B cell (primary cell): ENCODE results near the gene TMEM131L. TPM values are rescaled to one million over a fixed set of nuclear protein-coding genes. Genes with fewer than 3 reads are reported as not detected.

ENCODE experiments used
- ATAC-seq: fragments of 200-7000 bp; cut with Tn5 transposase; one replicate; pipeline ENCODE4 v1.10.0; 2021; ENCODE audit warnings: low read depth, mild to moderate bottlenecking, moderate number of reproducible peaks, moderate library complexity
- CTCF ChIA-PET: fragments of 350-600 bp; sonication (Branson Sonifier 250); formaldehyde crosslinking; loops from one replicate; lab custom pipeline; 2021; ENCODE audit warnings: antibody characterized with exemption, inconsistent platforms; lab: Charles Lee
- POLR2A ChIA-PET: fragments of 350-600 bp; sonication (Branson Sonifier 250); formaldehyde crosslinking; loops from one replicate; lab custom pipeline; 2021; ENCODE audit warnings: antibody characterized with exemption; lab: Charles Lee
- DNase-seq: peaks from one replicate; pipeline ENCODE4 v3.0.0; 2013
- H2AFZ ChIP-seq: 2 replicates; pipeline ENCODE4 v1.6.1; 2012; ENCODE audit warnings: mild to moderate bottlenecking, low read depth, low read length; ENCODE audit not compliant: insufficient read depth, poor library complexity, severe bottlenecking
- H3K27ac ChIP-seq, 2 donors: 1 replicate in 1 of 2; 2 replicates in 1 of 2; pipeline ENCODE4 v1.5.1; 2012 to 2013; ENCODE audit warnings: low read length in 2 of 2, mild to moderate bottlenecking in 2 of 2, moderate library complexity in 1 of 2
- H3K27me3 ChIP-seq, 4 experiments: fragments of 200-600 bp in 1 of 4; sonication (generic) in 1 of 4; replicated peaks in 1 of 4; 1 replicate in 2 of 4; 2 replicates in 2 of 4; pipeline versions ENCODE4 v1.6.1 to v1.7.0; 2013 to 2016; ENCODE audit warnings: low read length in 3 of 4, mild to moderate bottlenecking in 2 of 4, mixed read lengths in 1 of 4, moderate library complexity in 1 of 4; ENCODE audit not compliant: insufficient read depth in 4 of 4, control insufficient read depth in 3 of 4; ENCODE audit errors: control extremely low read depth in 1 of 4
- H3K36me3 ChIP-seq, 2 experiments: replicated peaks in 1 of 2; 1 replicate in 1 of 2; 2 replicates in 1 of 2; pipeline versions ENCODE4 v1.6.1 to v1.7.1; 2013; ENCODE audit warnings: low read length in 1 of 2; ENCODE audit not compliant: insufficient read depth in 2 of 2, control insufficient read depth in 1 of 2; ENCODE audit errors: control extremely low read depth in 1 of 2, extremely low read depth in 1 of 2
- H3K4me1 ChIP-seq, 2 donors: fragments of 200-600 bp in 1 of 2; sonication (generic) in 1 of 2; 1 replicate in 1 of 2; 2 replicates in 1 of 2; pipeline versions ENCODE4 v1.5.1 to v1.6.1; 2013 to 2017; ENCODE audit warnings: low read length in 2 of 2; ENCODE audit not compliant: control insufficient read depth in 2 of 2, insufficient read depth in 2 of 2
- H3K4me2 ChIP-seq: replicated peaks from 2 replicates; pipeline ENCODE3; 2012; ENCODE audit warnings: mild to moderate bottlenecking, low read depth, low read length; ENCODE audit not compliant: poor library complexity, severe bottlenecking
- H3K4me3 ChIP-seq, 5 experiments: fragments of 200-600 bp in 1 of 5; sonication (generic) in 1 of 5; 1 replicate in 3 of 5; 2 replicates in 2 of 5; pipeline versions ENCODE4 v1.5.1 to v1.7.0; 2011 to 2016; ENCODE audit warnings: low read length in 4 of 5, mild to moderate bottlenecking in 4 of 5, low read depth in 2 of 5, control low read depth in 1 of 5, moderate library complexity in 1 of 5; ENCODE audit not compliant: insufficient read depth in 1 of 5; ENCODE audit errors: control extremely low read depth in 1 of 5, extremely low read depth in 1 of 5
- H3K79me2 ChIP-seq: fragments of 200-600 bp; sonication (generic); one replicate; pipeline ENCODE4 v1.6.0; 2016; ENCODE audit warnings: low read length; ENCODE audit not compliant: control insufficient read depth, insufficient read depth
- H3K9ac ChIP-seq: fragments of 200-600 bp; sonication (generic); 2 replicates; pipeline ENCODE4 v1.6.1; 2017; ENCODE audit warnings: mild to moderate bottlenecking, low read length, moderate library complexity
- H3K9me3 ChIP-seq, 3 donors: one replicate each; pipeline versions ENCODE4 v1.6.1 to v1.7.1; 2013; ENCODE audit warnings: low read length in 2 of 3; ENCODE audit not compliant: control insufficient read depth in 2 of 3, insufficient read depth in 1 of 3; ENCODE audit errors: control extremely low read depth in 1 of 3
- H4K20me1 ChIP-seq: 2 replicates; pipeline ENCODE4 v1.6.0; 2012; ENCODE audit warnings: mild to moderate bottlenecking, low read length; ENCODE audit not compliant: insufficient read depth, control insufficient read depth, poor library complexity, severe bottlenecking
- H3K27ac Mint-ChIP-seq: one replicate; pipeline ENCODE4 v1.8.0; 2021; ENCODE audit warnings: mixed read lengths
- H3K27me3 Mint-ChIP-seq: one replicate; pipeline ENCODE4 v1.8.0; 2021; ENCODE audit warnings: mixed read lengths
- H3K4me1 Mint-ChIP-seq: one replicate; pipeline ENCODE4 v1.8.0; 2021; ENCODE audit warnings: mixed read lengths
- H3K4me3 Mint-ChIP-seq: one replicate; pipeline ENCODE4 v1.8.0; 2021; ENCODE audit warnings: mixed read lengths
- H3K9me3 Mint-ChIP-seq: one replicate; pipeline ENCODE4 v1.8.0; 2022; ENCODE audit warnings: mixed read lengths; ENCODE audit not compliant: insufficient read depth
- EZH2 ChIP-seq: IDR thresholded peaks from 2 replicates; pipeline ENCODE4 v1.6.1; 2012; ENCODE audit warnings: borderline replicate concordance, low read depth, mild to moderate bottlenecking, moderate library complexity, low read length; ENCODE audit not compliant: insufficient read depth, poor library complexity, severe bottlenecking
- WGBS: methylation state at CpG from one replicate; pipeline ENCODE4 v1.1.5; 2013; ENCODE audit warnings: missing lambda C conversion rate; ENCODE audit not compliant: insufficient coverage; 5-methylcytosine and 5-hydroxymethylcytosine counted together
- intact Hi-C: fragments of 100-400 bp; cut with micrococcal nuclease; formaldehyde crosslinking; loops from one replicate; pipeline ENCODE4 v1.10.0; 2022
- polyA plus RNA-seq: library from polyadenylated mRNA; depleted of rRNA; stranded (reverse); fragments of >200 nt; gene quantifications from 2 replicates; pipeline ENCODE4 v1.2.3, GENCODE V29; 2012
- total RNA-seq, 2 donors: library from RNA; stranded (reverse); fragments of 120-200 nt in 1 of 2; gene quantifications; 1 replicate in 1 of 2; 2 replicates in 1 of 2; pipeline versions ENCODE4 v1.2.3 to v1.2.4, GENCODE V29; 2013 to 2022
- TF ChIP-seq, protein P1 (sequence below): fragments of 200-600 bp; IDR thresholded peaks from one replicate; pipeline ENCODE4 v1.8.0; 2022; ENCODE audit warnings: antibody characterized with exemption, mild to moderate bottlenecking

Gene TMEM131L
- total and polyA plus RNA-seq, 2 donors (not counting 1 experiment from before 2014, with no cell fraction given): 56.4 to 120 TPM

GRCh38 chr4:153497988-153498967 lies 32.1 kb downstream of the TMEM131L start:
- peak; percentile 82 for ATAC-seq
- ChIA-PET CTCF (interaction anchor here (0.6 to 3.9 kb wide), 15 partner anchors 9 to 153 kb away, joined by 3 to 24 read pairs (median 4); partner anchors contain the start of gene TMEM131L), POLR2A (interaction anchor here (0.5 to 3.8 kb wide), 8 partner anchors 8 to 80 kb away, joined by 3 to 27 read pairs (median 6); no protein-coding TSS in a partner anchor)
- Histone ChIP-seq H3K9me3 (no peaks in the 10 kb centered on the region), H4K20me1 (peaks cover 83% of the 10 kb centered on the region), H3K9ac (peak overlapping the region; percentile 31), H3K4me3 (peak overlapping the region in 2 of 5 experiments; percentile 18 to 30), H3K36me3 (peaks cover 9 to 19% of the 10 kb centered on the region in 2 experiments), H3K79me2 (peaks cover 100% of the 10 kb centered on the region), H2AFZ (no peak overlapping the region), H3K4me2 (peak overlapping the region; percentile 73), H3K27me3 (no peaks in the 10 kb centered on the region), H3K27ac (peak overlapping the region; percentile 7 to 98), H3K4me1 (peaks cover 80 to 83% of the 10 kb centered on the region in 2 donors)
- Mint-ChIP-seq H3K4me1 (peaks cover 91% of the 10 kb centered on the region), H3K27ac (peak overlapping the region; percentile 85), H3K9me3 (no peaks in the 10 kb centered on the region), H3K4me3 (peak overlapping the region; percentile 75), H3K27me3 (no peaks in the 10 kb centered on the region)
- TF ChIP-seq, protein P1, sequence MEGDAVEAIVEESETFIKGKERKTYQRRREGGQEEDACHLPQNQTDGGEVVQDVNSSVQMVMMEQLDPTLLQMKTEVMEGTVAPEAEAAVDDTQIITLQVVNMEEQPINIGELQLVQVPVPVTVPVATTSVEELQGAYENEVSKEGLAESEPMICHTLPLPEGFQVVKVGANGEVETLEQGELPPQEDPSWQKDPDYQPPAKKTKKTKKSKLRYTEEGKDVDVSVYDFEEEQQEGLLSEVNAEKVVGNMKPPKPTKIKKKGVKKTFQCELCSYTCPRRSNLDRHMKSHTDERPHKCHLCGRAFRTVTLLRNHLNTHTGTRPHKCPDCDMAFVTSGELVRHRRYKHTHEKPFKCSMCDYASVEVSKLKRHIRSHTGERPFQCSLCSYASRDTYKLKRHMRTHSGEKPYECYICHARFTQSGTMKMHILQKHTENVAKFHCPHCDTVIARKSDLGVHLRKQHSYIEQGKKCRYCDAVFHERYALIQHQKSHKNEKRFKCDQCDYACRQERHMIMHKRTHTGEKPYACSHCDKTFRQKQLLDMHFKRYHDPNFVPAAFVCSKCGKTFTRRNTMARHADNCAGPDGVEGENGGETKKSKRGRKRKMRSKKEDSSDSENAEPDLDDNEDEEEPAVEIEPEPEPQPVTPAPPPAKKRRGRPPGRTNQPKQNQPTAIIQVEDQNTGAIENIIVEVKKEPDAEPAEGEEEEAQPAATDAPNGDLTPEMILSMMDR: no peak
- TF ChIP-seq EZH2: no peak
- 41% methylated on average over 4 of the region's 9 CpGs for WGBS
- intact Hi-C loops: loop anchor here (1.0 to 2.0 kb wide), 3 partner anchors 10 to 20 kb away; no protein-coding TSS in a partner anchor
- DNase-seq: peak; percentile 62
